ENCODE results near the gene KRTAP4-2.

KRTAP4-2 gene

GRCh38 chr17:41147531-41148204, 30.4 kb downstream of the KRTAP4-2 start:
- H3K9me2 ChIP-seq (replicated peaks; ENCODE audit: insufficient read depth, low read length) = no peaks in the 10 kb centered on the region
- no peaks in the 10 kb centered on the region for H3K79me2 ChIP-seq (ENCODE audit: insufficient read depth, low read length)
- no peak overlapping the region for H2AFZ ChIP-seq (ENCODE audit: low read depth, low read length, severe bottlenecking)
- H3K36me3 ChIP-seq (ENCODE audit: low read length) = no peaks in the 10 kb centered on the region
- no peaks in the 10 kb centered on the region for H4K20me1 ChIP-seq (ENCODE audit: low read depth, low read length)
- H3K9me3 ChIP-seq (ENCODE audit: insufficient read depth, low read length) = peaks cover 7% of the 10 kb centered on the region; the same call in 1 of the 2 replicates
- TF ChIP-seq CTCF (IDR thresholded peaks at IDR 0.05; ENCODE audit: insufficient read depth, low read length, poor library complexity, severe bottlenecking) (no peak), EZH2phosphoT487 (conservative IDR thresholded peaks at IDR 0.05; ENCODE audit: low read length) (no peak)
- H3K27ac ChIP-seq (ENCODE audit: low read depth, low read length) = no peak overlapping the region
- no peaks in the 10 kb centered on the region; the same call in 1 of the 2 replicates for H3K27me3 ChIP-seq (ENCODE audit: low read length)
- no peak overlapping the region for H3K9ac ChIP-seq (ENCODE audit: low read length)
- H3F3A ChIP-seq (ENCODE audit: insufficient read depth) = no peaks in the 10 kb centered on the region
- H3K4me3 ChIP-seq (ENCODE audit: insufficient read depth, low read length, poor library complexity, severe bottlenecking) = no peak overlapping the region
- no peak overlapping the region for H3K4me2 ChIP-seq (ENCODE audit: low read depth, low read length, poor library complexity, severe bottlenecking)

- Histone ChIP-seq H3K9ac (ENCODE audit: low read length) (no peak overlapping the region), H2AFZ (ENCODE audit: low read depth, low read length, severe bottlenecking) (no peak overlapping the region), H4K20me1 (ENCODE audit: low read depth, low read length) (no peaks in the 10 kb centered on the region), H3K27me3 (ENCODE audit: low read length) (no peaks in the 10 kb centered on the region; the same call in 1 of the 2 replicates), H3K4me3 (ENCODE audit: insufficient read depth, low read length, poor library complexity, severe bottlenecking) (no peak overlapping the region), H3F3A (ENCODE audit: insufficient read depth) (no peaks in the 10 kb centered on the region), H3K4me2 (ENCODE audit: low read depth, low read length, poor library complexity, severe bottlenecking) (no peak overlapping the region), H3K79me2 (ENCODE audit: insufficient read depth, low read length) (no peaks in the 10 kb centered on the region), H3K9me2 (replicated peaks; ENCODE audit: insufficient read depth, low read length) (no peaks in the 10 kb centered on the region), H3K9me3 (ENCODE audit: insufficient read depth, low read length) (peaks cover 17% of the 10 kb centered on the region), H3K36me3 (ENCODE audit: low read length) (no peaks in the 10 kb centered on the region), H3K27ac (ENCODE audit: low read depth, low read length) (no peak overlapping the region)
- TF ChIP-seq CTCF (IDR thresholded peaks at IDR 0.05; ENCODE audit: insufficient read depth, low read length, poor library complexity, severe bottlenecking) (no peak), EZH2phosphoT487 (conservative IDR thresholded peaks at IDR 0.05; ENCODE audit: low read length) (no peak)
Measured at GRCh38 chr17:41145261-41145660, 32.8 kb downstream of the KRTAP4-2 start.

GRCh38 chr17:41144846-41145245, 33.2 kb downstream of the KRTAP4-2 start:
- H3K36me3 ChIP-seq (ENCODE audit: low read length) = no peaks in the 10 kb centered on the region
- no peak overlapping the region for H3K4me2 ChIP-seq (ENCODE audit: low read depth, low read length, poor library complexity, severe bottlenecking)
- no peaks in the 10 kb centered on the region for H3K79me2 ChIP-seq (ENCODE audit: insufficient read depth, low read length)
- no peaks in the 10 kb centered on the region; the same call in 1 of the 2 replicates for H3K27me3 ChIP-seq (ENCODE audit: low read length)
- H2AFZ ChIP-seq (ENCODE audit: low read depth, low read length, severe bottlenecking) = no peak overlapping the region
- no peak for TF ChIP-seq CTCF (IDR thresholded peaks at IDR 0.05; ENCODE audit: insufficient read depth, low read length, poor library complexity, severe bottlenecking)
- no peak for TF ChIP-seq EZH2phosphoT487 (conservative IDR thresholded peaks at IDR 0.05; ENCODE audit: low read length)
- H4K20me1 ChIP-seq (ENCODE audit: low read depth, low read length) = no peaks in the 10 kb centered on the region
- no peaks in the 10 kb centered on the region for H3F3A ChIP-seq (ENCODE audit: insufficient read depth)
- no peak overlapping the region for H3K9ac ChIP-seq (ENCODE audit: low read length)
- peaks cover 17% of the 10 kb centered on the region for H3K9me3 ChIP-seq (ENCODE audit: insufficient read depth, low read length)
- no peak overlapping the region for H3K27ac ChIP-seq (ENCODE audit: low read depth, low read length)
- H3K4me3 ChIP-seq (ENCODE audit: insufficient read depth, low read length, poor library complexity, severe bottlenecking) = no peak overlapping the region
- no peaks in the 10 kb centered on the region for H3K9me2 ChIP-seq (replicated peaks; ENCODE audit: insufficient read depth, low read length)
